ENCODE measurements around the gene ARFGEF2.
"Not testable (repeated sequence)": the region's sequence is repeated elsewhere in the genome, so short reads cannot be mapped to it uniquely, and the experiment has no call there.

Gene ARFGEF2

GRCh38 chr20:49054056-49054643, 132.6 kb downstream of the ARFGEF2 start:
- TF ChIP-seq CTCF (IDR thresholded peaks at IDR 0.05; ENCODE audit: extremely low read depth, insufficient read depth, missing control alignments) = no peak
- DNase-seq (ENCODE audit: low spot score) = peak; percentile 36
- in situ Hi-C loops (cut with MboI; ENCODE audit: low pct_unique_long_range_greater_than_20kb, low sequenced_read_pairs, unreplicated experiment) = no loop called here

DNA sequence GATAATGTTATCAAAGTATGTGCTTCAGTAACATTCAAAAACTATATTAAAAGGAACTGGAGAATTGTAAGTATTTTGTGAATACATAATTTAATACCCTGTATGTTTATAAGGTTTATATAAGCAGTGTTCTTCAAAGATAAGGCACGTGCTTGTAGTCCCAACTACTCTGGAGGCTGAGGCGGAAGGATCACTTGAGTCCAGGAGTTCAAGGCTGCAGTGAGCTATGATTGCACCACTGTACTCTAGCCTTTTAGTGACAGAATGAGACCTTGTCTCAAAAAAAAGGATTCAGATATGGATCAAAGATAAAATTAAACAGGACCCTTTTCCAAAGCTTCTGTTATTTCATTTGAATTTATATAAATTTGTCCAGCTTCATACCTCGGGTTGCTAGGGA, 141.8 kb downstream of the ARFGEF2 start:
- DNase-seq (ENCODE audit: low spot score) = no peak
- in situ Hi-C loops (cut with MboI; ENCODE audit: low pct_unique_long_range_greater_than_20kb, low sequenced_read_pairs, unreplicated experiment) = no loop called here
- no peak for TF ChIP-seq CTCF (IDR thresholded peaks at IDR 0.05; ENCODE audit: extremely low read depth, insufficient read depth, missing control alignments)

- no peak for TF ChIP-seq CTCF (IDR thresholded peaks at IDR 0.05; ENCODE audit: extremely low read depth, insufficient read depth, missing control alignments)
- DNase-seq (ENCODE audit: low spot score) = no peak
- in situ Hi-C loops (cut with MboI; ENCODE audit: low pct_unique_long_range_greater_than_20kb, low sequenced_read_pairs, unreplicated experiment) = no loop called here
These were observed 153.0 kb downstream of the ARFGEF2 start for GRCh38 chr20:49074521-49074920.

GRCh38 chr20:49078310-49078709, 156.8 kb downstream of the ARFGEF2 start:
- DNase-seq (ENCODE audit: low spot score) = no peak
- no peak for TF ChIP-seq CTCF (IDR thresholded peaks at IDR 0.05; ENCODE audit: extremely low read depth, insufficient read depth, missing control alignments)
- in situ Hi-C loops (cut with MboI; ENCODE audit: low pct_unique_long_range_greater_than_20kb, low sequenced_read_pairs, unreplicated experiment) = no loop called here

DNA sequence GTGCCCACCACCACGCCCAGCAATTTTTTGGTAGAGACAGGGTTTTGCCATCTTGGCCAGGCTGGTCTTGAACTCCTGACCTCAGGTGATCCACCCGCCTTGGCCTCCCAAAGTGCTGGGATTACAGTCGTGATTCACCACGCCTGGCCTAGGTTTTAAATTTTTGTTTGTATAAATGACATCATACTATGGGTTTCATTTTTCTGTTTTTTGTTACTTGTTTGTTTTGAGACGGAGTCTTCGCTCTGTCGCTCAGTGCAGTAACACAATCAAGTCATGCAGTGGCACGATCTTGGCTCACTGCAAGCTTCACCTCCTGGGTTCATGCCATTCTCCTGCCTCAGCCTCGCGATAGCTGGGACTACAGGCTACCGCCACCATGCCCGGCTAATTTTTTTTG, 160.8 kb downstream of the ARFGEF2 start:
- DNase-seq (ENCODE audit: low spot score); in situ Hi-C loops (cut with MboI; ENCODE audit: low pct_unique_long_range_greater_than_20kb, low sequenced_read_pairs, unreplicated experiment): not testable (repeated sequence)
